Neural progenitor cell (in vitro differentiated cells): ENCODE measurements around the gene PEF1.

Experiments
- EZH2 ChIP-seq: fragments of 200-600 bp; sonication (generic); IDR thresholded peaks from 2 replicates; pipeline ENCODE4 v1.6.1; 2017; ENCODE audit warnings: antibody characterized with exemption, mild to moderate bottlenecking, moderate library complexity
- TF ChIP-seq, protein P1 (sequence below): fragments of 200-600 bp; sonication (generic); IDR thresholded peaks from 2 replicates; pipeline ENCODE4 v1.5.1; 2017; ENCODE audit warnings: antibody characterized with exemption, mild to moderate bottlenecking

DNA sequence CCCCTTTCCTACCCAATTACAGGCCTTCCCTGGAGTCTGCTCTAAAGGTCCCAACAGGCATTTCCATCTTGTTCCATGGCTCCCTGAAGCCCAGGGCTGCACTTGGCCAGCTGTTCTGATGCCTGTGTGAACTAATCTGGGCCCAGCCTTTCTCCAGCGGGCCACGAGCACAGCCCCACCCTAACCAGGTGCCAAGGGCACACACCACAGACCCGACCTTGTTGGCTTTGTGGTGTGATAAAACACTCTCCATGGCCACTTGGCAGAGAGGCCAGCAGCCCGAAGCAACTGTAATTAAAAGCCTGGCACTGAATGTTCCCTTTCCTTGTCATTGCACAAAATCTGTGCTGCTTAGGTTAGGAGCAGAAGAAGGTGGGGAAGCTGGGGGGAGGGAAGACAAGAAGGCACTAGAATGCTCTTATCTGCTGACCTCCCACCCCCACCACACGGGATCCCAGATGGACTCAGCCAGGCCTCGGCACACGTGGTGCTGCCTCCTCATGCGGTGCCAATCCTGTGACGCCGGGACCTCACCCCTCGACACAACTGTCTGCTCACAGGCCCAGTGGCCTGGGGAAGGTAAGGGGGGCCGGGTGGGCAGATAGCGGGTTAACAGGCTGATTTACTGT lies 17.3 kb downstream of the PEF1 start:
- TF ChIP-seq, protein P1, sequence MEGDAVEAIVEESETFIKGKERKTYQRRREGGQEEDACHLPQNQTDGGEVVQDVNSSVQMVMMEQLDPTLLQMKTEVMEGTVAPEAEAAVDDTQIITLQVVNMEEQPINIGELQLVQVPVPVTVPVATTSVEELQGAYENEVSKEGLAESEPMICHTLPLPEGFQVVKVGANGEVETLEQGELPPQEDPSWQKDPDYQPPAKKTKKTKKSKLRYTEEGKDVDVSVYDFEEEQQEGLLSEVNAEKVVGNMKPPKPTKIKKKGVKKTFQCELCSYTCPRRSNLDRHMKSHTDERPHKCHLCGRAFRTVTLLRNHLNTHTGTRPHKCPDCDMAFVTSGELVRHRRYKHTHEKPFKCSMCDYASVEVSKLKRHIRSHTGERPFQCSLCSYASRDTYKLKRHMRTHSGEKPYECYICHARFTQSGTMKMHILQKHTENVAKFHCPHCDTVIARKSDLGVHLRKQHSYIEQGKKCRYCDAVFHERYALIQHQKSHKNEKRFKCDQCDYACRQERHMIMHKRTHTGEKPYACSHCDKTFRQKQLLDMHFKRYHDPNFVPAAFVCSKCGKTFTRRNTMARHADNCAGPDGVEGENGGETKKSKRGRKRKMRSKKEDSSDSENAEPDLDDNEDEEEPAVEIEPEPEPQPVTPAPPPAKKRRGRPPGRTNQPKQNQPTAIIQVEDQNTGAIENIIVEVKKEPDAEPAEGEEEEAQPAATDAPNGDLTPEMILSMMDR: no peak
- no peak for TF ChIP-seq EZH2
